Measurements from ENCODE around the gene SH3RF3.

The SH3RF3 gene

GRCh38 chr2:109356324-109357035 lies 227.5 kb downstream of the SH3RF3 start:
- H3K79me2 ChIP-seq, result no peaks in the 10 kb centered on the region
- H2AFZ ChIP-seq, result no peak overlapping the region
- no peak overlapping the region for H3K4me3 ChIP-seq (ENCODE audit: low read depth, low read length)
- no peaks in the 10 kb centered on the region for H3K36me3 ChIP-seq (ENCODE audit: control insufficient read depth, insufficient read depth, low read length)
- H3K4me2 ChIP-seq (ENCODE audit: low read length), result no peak overlapping the region
- no peak for TF ChIP-seq CTCF (IDR thresholded peaks at IDR 0.05)
- H3K4me1 ChIP-seq, result no peaks in the 10 kb centered on the region
- no peaks in the 10 kb centered on the region for H3K27me3 ChIP-seq (ENCODE audit: control insufficient read depth, insufficient read depth, low read length)
- H3K9ac ChIP-seq, result no peak overlapping the region
- no peaks in the 10 kb centered on the region for H3K9me3 ChIP-seq (ENCODE audit: control insufficient read depth, low read length)
- H3K27ac ChIP-seq, result no peak overlapping the region

- Histone ChIP-seq H3K27ac (no peak overlapping the region), H3K9me3 (ENCODE audit: control insufficient read depth, low read length) (no peaks in the 10 kb centered on the region), H3K79me2 (no peaks in the 10 kb centered on the region), H3K4me3 (ENCODE audit: low read depth, low read length) (no peak overlapping the region), H3K4me1 (no peaks in the 10 kb centered on the region), H3K9ac (no peak overlapping the region), H3K36me3 (ENCODE audit: control insufficient read depth, insufficient read depth, low read length) (no peaks in the 10 kb centered on the region), H3K4me2 (ENCODE audit: low read length) (no peak overlapping the region), H2AFZ (no peak overlapping the region), H3K27me3 (ENCODE audit: control insufficient read depth, insufficient read depth, low read length) (no peaks in the 10 kb centered on the region)
- no peak for TF ChIP-seq CTCF (IDR thresholded peaks at IDR 0.05)
These were observed 235.2 kb downstream of the SH3RF3 start for GRCh38 chr2:109364217-109364616.

DNA sequence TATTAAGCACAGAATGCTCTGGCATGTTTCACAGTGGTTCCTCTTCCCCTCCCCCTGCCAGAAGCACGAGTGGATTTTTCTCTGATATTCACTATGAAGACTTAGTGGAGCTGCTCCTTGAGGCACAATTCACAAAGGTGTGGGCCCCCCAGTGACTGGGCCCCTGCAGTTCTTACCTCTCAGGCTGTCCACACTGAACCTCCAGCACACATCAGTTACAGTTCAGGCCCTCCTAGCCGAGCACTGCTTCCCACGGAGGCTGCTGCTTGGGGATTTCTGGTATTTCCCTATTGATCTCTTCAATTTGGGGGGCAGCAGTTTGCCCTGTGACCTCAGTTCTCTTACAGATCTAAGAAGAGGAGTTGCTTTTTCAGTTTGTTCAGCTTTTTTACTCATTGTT lies 236.1 kb downstream of the SH3RF3 start:
- Histone ChIP-seq H3K4me3 (ENCODE audit: low read depth, low read length) (no peak overlapping the region), H3K9me3 (ENCODE audit: control insufficient read depth, low read length) (no peaks in the 10 kb centered on the region), H3K36me3 (ENCODE audit: control insufficient read depth, insufficient read depth, low read length) (no peaks in the 10 kb centered on the region), H3K27ac (no peak overlapping the region), H3K27me3 (ENCODE audit: control insufficient read depth, insufficient read depth, low read length) (no peaks in the 10 kb centered on the region), H3K4me2 (ENCODE audit: low read length) (no peak overlapping the region), H3K4me1 (no peaks in the 10 kb centered on the region), H3K9ac (no peak overlapping the region), H2AFZ (no peak overlapping the region), H3K79me2 (no peaks in the 10 kb centered on the region)
- TF ChIP-seq CTCF (IDR thresholded peaks at IDR 0.05), result no peak

DNA sequence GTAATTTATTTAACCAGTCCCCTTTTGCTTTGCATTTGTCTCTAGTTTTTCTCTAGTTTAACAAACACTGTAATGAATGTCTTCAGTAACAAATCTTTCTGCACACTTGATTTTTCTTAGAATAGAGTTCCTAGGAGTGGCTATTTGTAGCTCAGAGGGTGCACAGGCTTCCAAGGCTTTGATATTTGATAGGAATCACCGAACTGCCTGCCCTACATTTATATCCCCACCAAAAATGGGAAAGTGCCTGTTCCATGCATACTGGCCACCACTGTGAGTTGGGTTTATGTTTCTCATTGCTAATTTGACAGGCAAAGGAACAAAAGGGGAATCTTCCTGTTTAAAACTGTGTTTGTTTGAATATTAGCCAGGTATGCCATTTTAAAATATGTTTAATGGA lies 238.7 kb downstream of the SH3RF3 start:
- Histone ChIP-seq H2AFZ (no peak overlapping the region), H3K79me2 (no peaks in the 10 kb centered on the region), H3K9me3 (ENCODE audit: control insufficient read depth, low read length) (no peaks in the 10 kb centered on the region), H3K4me3 (ENCODE audit: low read depth, low read length) (no peak overlapping the region), H3K9ac (no peak overlapping the region), H3K4me2 (ENCODE audit: low read length) (no peak overlapping the region), H3K4me1 (no peaks in the 10 kb centered on the region), H3K27ac (no peak overlapping the region), H3K27me3 (ENCODE audit: control insufficient read depth, insufficient read depth, low read length) (no peaks in the 10 kb centered on the region), H3K36me3 (ENCODE audit: control insufficient read depth, insufficient read depth, low read length) (no peaks in the 10 kb centered on the region)
- TF ChIP-seq CTCF (IDR thresholded peaks at IDR 0.05), result no peak

- Histone ChIP-seq H3K4me3 (ENCODE audit: low read depth, low read length) (no peak overlapping the region), H3K4me1 (no peaks in the 10 kb centered on the region), H3K36me3 (ENCODE audit: control insufficient read depth, insufficient read depth, low read length) (no peaks in the 10 kb centered on the region), H3K4me2 (ENCODE audit: low read length) (no peak overlapping the region), H2AFZ (no peak overlapping the region), H3K27me3 (ENCODE audit: control insufficient read depth, insufficient read depth, low read length) (no peaks in the 10 kb centered on the region), H3K9ac (no peak overlapping the region), H3K79me2 (no peaks in the 10 kb centered on the region), H3K9me3 (ENCODE audit: control insufficient read depth, low read length) (no peaks in the 10 kb centered on the region), H3K27ac (no peak overlapping the region)
- TF ChIP-seq CTCF (IDR thresholded peaks at IDR 0.05), result no peak
These were observed 239.8 kb downstream of the SH3RF3 start for GRCh38 chr2:109368798-109369197.
